Right renal pelvis (tissue), 4 donors: ENCODE results near the gene SYT17. TPM values are rescaled to one million over a fixed set of nuclear protein-coding genes. Genes with fewer than 3 reads are reported as not detected.

ENCODE experiments used
- DNase-seq, 4 donors: peaks; one replicate each; pipeline ENCODE4 v3.0.0-alpha.2; 2013; ENCODE audit warnings: low read depth in 4 of 4, low spot score in 3 of 4, missing footprints in 1 of 4
- polyA plus RNA-seq, 4 donors: library from polyadenylated mRNA; unstranded; fragments of 120-200 nt; gene quantifications; one replicate each; pipeline ENCODE4 v1.2.1, GENCODE V29; 2013; ENCODE audit not compliant: insufficient read length in 4 of 4

The SYT17 gene
- polyA plus RNA-seq, 4 donors: 8.7 to 10.5 (median 9.2) TPM

GRCh38 chr16:19241512-19241911 lies 73.5 kb downstream of the SYT17 start:
- DNase-seq: no peak

- no peak for DNase-seq
Measured at GRCh38 chr16:19242186-19242585, 74.1 kb downstream of the SYT17 start.

- DNase-seq: no peak
Measured at GRCh38 chr16:19242987-19243575, 75.0 kb downstream of the SYT17 start.

GRCh38 chr16:19245326-19245925 lies 77.4 kb downstream of the SYT17 start:
- DNase-seq: no peak

- DNase-seq: no peak
Measured at GRCh38 chr16:19252904-19253303, 84.9 kb downstream of the SYT17 start.

GRCh38 chr16:19254611-19255010 lies 86.6 kb downstream of the SYT17 start:
- no peak for DNase-seq

GRCh38 chr16:19264123-19264673 lies 96.2 kb downstream of the SYT17 start:
- no peak for DNase-seq

GRCh38 chr16:19265380-19265930 lies 97.4 kb downstream of the SYT17 start:
- no peak for DNase-seq

- no peak for DNase-seq
Measured at GRCh38 chr16:19266774-19267173, 98.7 kb downstream of the SYT17 start.

GRCh38 chr16:19269098-19269497 lies 101.1 kb downstream of the SYT17 start:
- DNase-seq: no peak

GRCh38 chr16:19274165-19274797 lies 106.2 kb downstream of the SYT17 start:
- DNase-seq: no peak

- DNase-seq: no peak
Measured at GRCh38 chr16:19278403-19278802, 110.4 kb downstream of the SYT17 start.

GRCh38 chr16:19281246-19281645 lies 113.2 kb downstream of the SYT17 start:
- DNase-seq: peak in 1 of 4 donors; percentile 19

GRCh38 chr16:19282101-19282500 lies 114.1 kb downstream of the SYT17 start:
- no peak for DNase-seq

- no peak for DNase-seq
Measured at GRCh38 chr16:19283637-19284036, 115.6 kb downstream of the SYT17 start.

- no peak for DNase-seq
Measured at GRCh38 chr16:19284207-19284606, 116.2 kb downstream of the SYT17 start.

GRCh38 chr16:19285431-19285830 lies 117.4 kb downstream of the SYT17 start, which contains the start of gene CLEC19A:
Gene CLEC19A (plus strand): TSS chr16:19285731. CDS start chr16:19285852, 121 bp downstream.
- DNase-seq: no peak

- no peak for DNase-seq
Measured at GRCh38 chr16:19286827-19287226, 118.8 kb downstream of the SYT17 start.

GRCh38 chr16:19287241-19287640 lies 119.2 kb downstream of the SYT17 start:
- DNase-seq: no peak

GRCh38 chr16:19288872-19289799 lies 121.1 kb downstream of the SYT17 start:
- DNase-seq: no peak
